Occipital lobe (tissue), 2 donors: ENCODE data around the gene OSBP2. TPM values are rescaled to one million over a fixed set of nuclear protein-coding genes. Genes with fewer than 3 reads are reported as not detected.

Experiments used
- DNase-seq: peaks from one replicate; lab custom pipeline; 2025; lab: John Stamatoyannopoulos, UW
- total RNA-seq: library from RNA; depleted of rRNA; stranded (reverse); fragments of >200 nt; gene quantifications from one replicate; pipeline ENCODE4 v1.2.3, GENCODE V29; 2014

Gene OSBP2
- total RNA-seq, 1 donor from 2014 or later = 27.0 TPM

- no peak for DNase-seq
Observed at GRCh38 chr22:30806391-30806861, 111.8 kb downstream of the OSBP2 start.

DNA sequence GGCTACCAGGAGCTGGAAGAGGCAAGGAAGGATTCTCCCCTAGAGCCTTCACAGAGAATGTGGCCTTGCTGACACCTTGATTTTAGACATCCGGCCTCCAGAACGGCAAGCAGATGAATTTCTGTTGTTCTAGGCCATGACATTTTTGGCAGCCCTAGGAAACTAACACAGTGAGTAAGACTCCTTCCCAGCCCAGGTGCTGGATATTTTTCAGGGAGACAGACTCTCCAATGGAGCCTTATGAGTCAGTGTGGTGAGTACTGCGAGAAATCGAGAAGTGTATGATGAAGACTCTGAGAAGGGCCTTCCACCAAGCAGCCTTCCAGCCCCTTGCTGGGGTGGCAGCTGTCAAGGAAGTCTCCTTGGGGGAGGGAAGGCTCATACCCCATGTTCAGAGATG lies 114.4 kb downstream of the OSBP2 start:
- peak; percentile 15 for DNase-seq

DNA sequence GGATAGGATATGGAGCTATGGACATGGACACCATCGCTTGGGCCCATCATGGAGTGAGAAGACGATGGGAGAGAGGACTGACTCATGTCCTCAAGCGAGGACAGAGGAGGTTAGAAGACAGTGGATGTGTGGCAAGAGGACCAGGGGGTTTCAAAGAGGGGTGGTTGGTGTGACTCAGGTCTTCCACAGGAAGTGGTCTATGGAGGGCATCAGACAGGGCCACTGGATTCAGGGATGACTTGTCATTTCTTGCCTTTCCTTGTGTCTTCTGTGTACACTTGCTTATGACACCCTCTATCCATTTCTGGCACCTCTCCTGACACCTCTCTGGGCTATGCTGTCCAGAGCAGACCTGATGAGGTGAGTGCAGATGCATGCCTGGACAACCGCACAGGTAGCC lies 115.4 kb downstream of the OSBP2 start:
- no peak for DNase-seq

- no peak for DNase-seq
Observed at GRCh38 chr22:30813936-30814335, 119.3 kb downstream of the OSBP2 start.

DNA sequence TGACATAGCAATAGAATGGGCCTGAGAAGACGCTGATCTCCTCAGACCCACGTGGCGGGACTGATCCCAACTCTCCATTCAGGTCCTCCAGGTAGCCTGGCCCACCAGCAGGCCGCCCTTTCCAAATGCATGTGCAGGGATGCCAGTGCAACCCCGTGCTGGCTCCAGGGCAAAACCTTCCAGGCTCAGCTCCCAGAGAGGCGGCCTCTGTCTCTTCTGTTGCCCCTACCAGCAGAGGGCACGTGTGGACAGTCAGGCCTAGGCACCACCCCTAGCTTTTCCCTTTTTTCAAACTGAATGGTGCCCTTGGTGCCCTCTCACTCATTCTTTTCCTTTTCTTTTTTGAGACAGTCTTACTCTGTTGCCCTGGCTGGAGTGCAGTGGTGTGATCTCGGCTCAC lies 121.7 kb downstream of the OSBP2 start:
- no peak for DNase-seq

DNA sequence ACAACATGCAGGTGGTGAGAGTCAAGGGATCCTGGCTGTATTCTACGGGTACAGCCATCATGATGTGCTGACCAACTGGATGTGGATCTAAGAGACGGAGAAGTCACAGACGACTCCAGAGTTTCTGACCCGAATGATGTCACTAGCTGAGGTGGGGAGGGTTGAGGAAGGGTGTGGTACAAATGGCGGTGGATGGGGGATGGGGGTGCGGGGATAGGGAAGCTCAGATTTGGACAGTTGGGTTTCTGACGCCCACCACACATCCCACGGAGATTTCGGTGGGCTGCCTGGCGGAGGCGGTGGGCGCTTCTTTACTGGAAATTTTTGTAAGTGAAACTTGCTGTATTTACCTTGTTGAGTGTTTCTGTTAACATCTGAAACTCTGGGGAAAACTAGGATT lies 126.7 kb downstream of the OSBP2 start:
- DNase-seq = no peak

- DNase-seq = no peak
Observed at GRCh38 chr22:30821863-30822215, 127.2 kb downstream of the OSBP2 start.

GRCh38 chr22:30822216-30823014 lies 127.7 kb downstream of the OSBP2 start:
- DNase-seq = no peak

DNA sequence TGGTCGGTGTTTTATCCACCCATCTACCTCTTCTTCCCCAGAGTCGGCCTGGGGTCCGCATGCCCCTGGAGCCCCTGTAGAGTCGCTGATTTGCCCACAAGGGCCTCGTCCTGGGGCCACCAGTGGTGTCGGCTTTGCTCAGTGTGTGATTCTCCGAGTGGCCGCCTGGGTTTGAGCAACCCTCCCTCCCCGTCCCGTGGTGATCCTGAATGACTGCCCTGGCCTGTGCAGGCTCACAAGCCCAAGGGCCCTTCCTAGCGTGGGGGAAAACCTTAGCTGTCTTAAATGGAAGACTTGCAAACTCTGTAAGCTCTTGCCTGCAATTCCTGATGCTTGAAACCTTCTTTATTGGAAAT lies 128.3 kb downstream of the OSBP2 start:
- DNase-seq = no peak

- DNase-seq = no peak
Observed at GRCh38 chr22:30824096-30824495, 129.4 kb downstream of the OSBP2 start.

DNA sequence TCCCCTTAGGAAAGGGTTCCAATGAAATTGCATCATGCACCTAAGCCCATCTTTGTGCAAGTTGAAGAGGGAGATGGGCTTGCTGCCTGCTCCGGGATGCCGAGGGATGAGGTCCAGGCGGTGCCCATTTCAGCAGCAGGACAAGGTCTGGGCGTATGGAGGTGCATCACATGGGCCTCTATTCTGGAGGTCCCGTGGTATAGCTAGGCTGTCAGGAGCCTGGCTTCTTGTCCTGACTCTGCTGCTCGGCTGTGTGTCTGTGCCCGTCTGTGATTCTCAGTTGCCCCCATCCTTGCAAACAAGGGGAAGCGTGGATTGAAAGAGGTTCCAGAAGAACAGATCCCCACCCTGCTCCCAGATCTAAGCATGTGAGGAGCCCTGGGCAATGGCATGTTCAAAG lies 130.0 kb downstream of the OSBP2 start:
- DNase-seq = no peak

DNA sequence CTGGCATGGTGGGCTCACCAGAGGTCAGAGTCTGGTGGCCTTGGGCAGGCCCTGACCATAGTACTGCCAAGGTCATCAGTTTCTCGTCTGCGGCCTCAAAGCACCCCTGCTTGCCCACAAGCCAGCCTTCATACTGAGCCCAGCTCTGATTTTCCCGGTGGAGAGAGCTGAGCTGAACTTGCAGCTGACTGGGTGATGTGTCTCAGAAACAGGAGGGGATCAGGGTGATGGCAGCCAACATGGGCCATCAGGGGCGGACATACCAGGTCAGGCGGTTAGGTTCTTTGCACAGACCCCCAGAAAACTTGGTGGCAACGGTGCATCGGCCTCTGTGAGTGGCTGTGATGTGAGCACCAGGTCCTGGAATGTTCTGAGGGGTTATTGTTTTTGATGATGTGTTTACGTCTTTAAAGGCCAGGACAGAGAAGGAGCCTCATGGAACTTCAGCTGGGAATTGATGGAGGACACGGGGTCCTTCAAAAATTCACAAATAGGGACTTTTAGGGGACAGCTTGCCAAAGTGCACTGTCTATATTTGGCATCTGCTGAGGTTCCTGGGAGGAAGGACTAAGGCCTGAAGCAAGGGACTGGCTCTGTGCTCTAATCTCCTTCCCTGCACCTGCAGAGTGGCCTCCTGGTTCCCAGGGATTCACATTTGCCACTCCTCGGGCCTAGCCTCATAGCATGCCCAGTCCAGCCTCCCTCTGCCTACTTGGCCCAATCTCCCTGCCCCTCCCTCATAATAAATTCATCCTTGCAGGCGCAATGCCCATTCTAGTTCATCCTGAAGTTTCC lies 131.2 kb downstream of the OSBP2 start:
- no peak for DNase-seq

DNA sequence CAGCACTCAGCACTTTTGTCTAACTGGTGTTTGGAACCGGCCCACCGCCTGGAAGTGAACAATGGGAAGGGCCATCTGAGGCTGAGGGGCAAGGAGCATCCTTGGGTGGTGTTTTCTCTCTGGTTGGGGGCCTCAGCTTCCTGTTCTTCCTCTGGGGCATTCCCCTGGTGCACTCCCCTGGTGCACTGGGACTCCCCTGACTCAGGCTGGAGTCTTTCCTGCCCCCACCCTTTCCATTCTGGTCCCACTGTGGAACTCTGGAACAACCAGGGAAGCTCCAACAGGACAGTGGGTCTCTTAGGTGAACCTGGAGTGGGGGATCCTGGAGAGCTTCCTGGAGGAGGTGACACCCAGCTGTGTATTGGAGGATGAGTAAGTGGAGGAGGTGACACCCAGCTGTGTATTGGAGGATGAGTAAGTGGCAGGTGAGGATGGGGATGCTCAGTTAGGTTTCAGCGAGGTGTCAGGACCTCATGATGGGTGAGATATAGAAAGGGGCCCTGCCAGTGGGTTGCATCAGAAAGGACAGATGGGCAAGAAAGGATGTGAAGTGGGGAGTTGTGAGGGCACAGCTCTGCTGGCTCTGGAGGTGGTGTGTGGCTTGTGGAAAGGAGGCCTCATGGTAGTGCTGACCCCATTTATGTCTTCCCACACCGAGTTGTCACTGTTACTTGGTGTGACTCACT lies 132.1 kb downstream of the OSBP2 start:
- DNase-seq = no peak

GRCh38 chr22:30827646-30828045 lies 133.0 kb downstream of the OSBP2 start:
- DNase-seq = no peak

DNA sequence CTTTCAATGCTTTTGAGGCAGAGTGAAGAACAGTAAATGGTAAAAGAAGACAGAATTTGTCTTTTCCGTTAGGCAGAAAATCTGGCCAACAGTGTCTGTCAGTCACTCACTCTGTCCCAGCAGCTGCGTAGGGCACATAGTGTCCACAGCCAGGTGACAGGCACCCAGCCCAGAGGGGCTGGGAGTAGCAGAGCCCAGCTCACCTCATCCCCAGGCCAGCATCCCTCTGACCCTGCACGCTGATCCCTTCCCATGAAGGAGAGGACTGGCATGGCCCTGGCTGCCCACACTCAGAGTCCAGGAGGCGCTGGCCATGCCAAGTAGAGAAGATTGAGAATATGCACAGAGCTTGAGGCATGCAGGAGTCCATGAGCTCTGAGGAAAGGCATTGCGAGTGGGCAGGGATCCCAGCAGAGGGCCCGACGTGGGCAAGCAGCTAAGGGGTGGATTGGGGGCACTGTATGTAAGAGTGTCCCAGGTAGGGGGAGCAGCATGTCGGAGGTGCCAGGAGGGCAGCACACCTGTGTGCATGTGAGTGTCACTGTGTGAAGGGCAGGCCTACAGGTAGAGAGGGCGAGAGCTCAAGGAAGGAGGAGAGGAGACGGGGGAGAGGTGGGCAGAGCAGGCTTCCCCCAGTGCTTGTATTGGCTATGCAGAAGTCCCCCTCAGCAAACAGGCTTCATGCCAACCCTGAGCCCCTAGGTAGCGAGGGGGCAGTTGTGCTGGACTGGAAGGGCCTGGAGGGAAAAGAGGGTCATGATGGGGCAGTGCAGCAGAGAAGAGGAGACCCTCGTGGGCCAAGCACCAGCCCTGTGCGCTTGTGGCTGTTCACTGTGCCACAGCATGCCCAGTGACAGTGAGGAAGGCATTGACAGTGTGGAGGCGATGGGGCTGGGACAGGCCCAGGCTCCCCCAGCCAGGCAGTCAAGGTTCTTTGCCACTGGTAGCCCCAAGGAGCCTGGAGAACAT lies 133.8 kb downstream of the OSBP2 start:
- no peak for DNase-seq

- no peak for DNase-seq
Observed at GRCh38 chr22:30829901-30830550, 135.4 kb downstream of the OSBP2 start.

- peak; percentile 37 for DNase-seq
Observed at GRCh38 chr22:30830907-30831306, 136.2 kb downstream of the OSBP2 start.

GRCh38 chr22:30832407-30832987 lies 137.8 kb downstream of the OSBP2 start:
- no peak for DNase-seq

- no peak for DNase-seq
Observed at GRCh38 chr22:30833322-30833721, 138.6 kb downstream of the OSBP2 start.

- peak; percentile 54 for DNase-seq
Observed at GRCh38 chr22:30837531-30837930, 142.9 kb downstream of the OSBP2 start.
